GM18873 (cell line): ENCODE results near the gene ACBD6.
"Not testable (repeated sequence)": the region's sequence is repeated elsewhere in the genome, so short reads cannot be mapped to it uniquely, and the experiment has no call there.

Experiments
- ATAC-seq: cut with Tn5 transposase; IDR thresholded peaks from one replicate; pipeline ENCODE4 v1.9.1; 2021; ENCODE audit warnings: mild to moderate bottlenecking, moderate library complexity, moderate number of reproducible peaks; ENCODE audit not compliant: unreplicated experiment, low FRiP score

ACBD6 gene, protein sequence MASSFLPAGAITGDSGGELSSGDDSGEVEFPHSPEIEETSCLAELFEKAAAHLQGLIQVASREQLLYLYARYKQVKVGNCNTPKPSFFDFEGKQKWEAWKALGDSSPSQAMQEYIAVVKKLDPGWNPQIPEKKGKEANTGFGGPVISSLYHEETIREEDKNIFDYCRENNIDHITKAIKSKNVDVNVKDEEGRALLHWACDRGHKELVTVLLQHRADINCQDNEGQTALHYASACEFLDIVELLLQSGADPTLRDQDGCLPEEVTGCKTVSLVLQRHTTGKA

DNA sequence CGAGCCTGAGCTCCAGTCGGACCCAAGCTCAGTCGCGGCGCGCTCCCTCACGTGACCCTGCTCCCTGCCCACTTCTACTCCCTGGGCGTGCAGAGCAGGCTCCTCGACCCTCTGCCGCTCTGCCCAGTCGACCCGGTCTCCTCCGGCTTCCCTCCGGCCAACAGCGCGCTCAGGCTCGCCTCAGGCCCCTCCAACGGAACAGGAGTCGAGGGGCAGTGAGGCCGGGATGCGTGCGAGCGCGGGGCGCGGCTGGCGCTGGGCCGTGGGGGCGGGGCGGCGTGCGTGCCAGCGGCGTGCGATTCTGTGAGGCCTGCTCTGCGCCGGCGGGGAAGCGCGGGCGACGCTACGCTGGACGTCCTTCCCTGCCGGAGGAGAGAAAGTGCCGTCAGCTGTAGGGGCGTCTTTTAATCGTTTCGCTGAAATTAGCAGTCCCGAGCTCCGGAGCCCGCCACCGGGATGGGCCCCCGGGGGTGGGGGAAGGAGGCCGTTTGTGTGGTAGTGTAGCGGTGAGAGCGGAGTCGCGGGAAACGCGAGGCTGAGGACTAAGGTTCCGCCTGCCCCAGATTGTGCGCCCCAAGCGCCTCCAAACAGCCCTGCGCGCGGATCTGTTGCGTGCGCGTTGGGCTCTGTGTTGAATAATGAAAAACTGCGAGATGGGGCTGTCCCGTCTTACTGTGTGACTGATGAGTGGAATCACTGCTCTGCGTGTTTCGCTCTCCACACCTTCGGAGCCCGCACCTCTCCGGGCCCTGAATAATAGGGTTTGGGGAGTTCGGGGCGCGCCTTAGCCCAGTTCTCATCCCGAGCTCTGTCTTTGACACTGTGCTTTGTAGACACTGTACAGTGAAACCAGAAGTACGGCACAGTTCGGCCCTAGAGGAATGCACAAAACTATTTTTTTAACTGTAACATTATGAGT, at the start of gene ACBD6:
TSS of gene ACBD6 (minus strand) at position 217 of the 919 bp plus-strand sequence. CDS start 311 bp downstream, outside the sequence.
- ATAC-seq, result peak; percentile 77

DNA sequence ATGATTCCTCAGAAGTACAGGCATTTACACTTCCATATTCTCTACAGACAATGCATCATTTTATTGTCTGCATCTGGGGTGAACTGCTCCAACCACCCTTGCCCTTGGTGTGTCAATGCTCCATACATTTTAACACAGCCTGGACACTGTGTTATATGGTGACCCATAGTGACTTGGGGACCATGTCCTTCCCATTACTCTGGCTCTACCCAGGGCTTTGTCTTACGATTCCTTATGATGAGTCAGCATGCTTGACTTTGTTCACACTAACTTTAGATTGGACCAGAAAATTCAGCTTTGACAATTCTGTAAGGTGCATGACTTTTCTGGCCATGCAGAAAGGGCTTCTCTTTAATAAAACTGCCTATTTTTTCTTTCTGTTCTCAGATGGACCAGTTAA, 49.6 kb upstream of the ACBD6 start:
- no peak for ATAC-seq

DNA sequence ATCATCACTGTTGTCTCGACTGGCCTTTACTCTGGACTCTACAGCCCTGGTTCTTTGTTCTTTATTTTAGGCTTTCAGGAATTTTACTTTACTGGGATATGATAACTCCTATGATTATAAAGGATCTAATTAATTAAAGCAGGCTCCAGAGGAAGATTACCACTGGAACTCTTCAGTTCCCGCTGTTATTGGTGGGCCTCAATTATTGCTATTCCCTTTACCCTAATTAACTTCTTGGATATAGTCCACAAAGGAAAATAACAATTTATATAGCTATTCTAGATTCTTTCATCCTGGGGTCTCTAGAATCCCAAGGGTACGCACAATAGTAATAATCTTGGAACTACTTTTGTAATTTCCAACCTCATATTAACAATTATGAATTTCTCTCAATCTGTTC, 47.9 kb upstream of the ACBD6 start:
- ATAC-seq, result no peak

DNA sequence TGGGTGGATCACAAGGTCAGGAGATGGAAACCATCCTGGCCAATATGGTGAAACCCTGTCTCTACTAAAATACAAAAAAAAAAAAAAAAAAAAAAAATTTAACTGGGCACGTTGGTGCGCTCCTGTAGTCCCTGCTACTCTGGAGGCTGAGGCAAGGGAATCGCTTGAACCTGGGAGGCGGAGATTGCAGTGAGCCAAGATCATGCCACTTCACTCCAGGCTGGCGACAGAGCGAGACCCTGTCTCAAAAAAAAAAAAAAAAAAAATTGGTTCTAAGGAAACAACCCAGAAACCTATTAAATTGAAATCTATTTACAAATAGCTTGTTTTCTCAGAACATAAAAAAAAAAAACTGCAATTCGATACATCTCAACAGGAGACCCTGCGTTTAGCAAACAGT, 47.4 kb upstream of the ACBD6 start:
- ATAC-seq, result not testable (repeated sequence)

DNA sequence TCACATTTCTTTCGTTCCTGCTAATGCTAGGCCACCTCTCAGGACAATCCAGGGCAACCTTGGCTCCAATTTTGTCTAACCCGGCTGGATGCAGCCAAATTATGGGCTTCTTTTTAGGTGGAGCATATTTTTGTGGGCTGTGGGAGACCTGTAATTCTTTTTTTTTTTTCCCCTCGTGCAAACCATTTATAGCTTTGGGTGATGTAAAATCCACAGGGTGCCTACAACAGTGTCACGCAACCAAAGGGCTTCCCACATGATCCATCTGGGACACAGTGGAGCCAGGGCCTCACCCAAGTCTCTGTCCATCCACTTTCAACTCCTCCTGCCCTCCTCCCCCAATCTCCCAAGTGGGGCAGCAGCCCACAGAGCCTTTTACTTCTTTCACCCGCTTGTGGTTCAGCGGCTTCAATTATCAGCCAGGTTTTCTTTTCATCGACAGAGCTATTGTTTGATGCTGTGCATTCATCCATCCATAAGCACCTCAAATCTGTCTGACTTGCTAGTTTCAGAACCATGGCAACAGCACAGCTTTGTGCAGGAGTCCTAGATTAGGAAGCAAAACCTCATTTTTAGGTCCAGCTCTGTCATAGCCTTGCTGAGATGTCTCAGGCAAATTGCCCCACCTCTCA, 46.4 kb upstream of the ACBD6 start:
- ATAC-seq, result no peak

DNA sequence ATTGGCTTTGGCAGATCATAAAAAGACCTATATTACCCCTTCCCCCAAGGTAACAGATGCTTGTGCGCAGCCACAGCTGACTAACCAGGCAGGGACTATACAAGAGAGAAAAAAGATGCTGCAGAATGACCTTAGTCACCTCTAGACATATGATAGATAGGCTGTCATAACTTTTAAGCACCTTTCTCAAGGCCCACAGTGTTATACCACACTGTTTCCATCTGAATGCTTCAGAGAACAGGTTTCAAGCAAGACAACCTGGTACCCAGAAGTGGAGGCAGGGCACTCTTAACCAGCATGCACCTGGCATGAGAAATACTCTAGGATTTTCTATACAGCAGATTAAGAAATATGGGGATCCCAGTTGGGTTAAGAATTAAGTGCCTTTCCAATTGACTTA, 43.6 kb upstream of the ACBD6 start:
- ATAC-seq, result no peak

DNA sequence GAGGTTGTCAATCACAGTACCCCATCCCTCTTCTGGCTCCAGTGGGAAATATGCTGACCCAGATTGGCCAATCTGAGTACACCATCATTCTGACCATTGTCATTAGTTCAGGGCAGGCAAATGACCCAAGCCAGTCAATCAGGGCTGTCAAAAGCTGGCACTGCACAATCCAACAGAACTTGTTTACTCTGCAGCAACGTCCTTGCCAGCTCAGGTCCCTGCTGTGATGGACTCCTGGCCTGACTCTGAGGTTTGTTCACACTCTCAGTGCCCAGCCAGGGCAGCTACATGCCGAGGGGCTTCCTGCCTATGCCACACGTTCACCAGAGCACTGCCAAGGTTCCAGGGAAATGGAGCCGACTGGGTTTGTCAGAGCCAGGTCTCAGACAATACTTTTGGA, 41.7 kb upstream of the ACBD6 start:
- ATAC-seq, result no peak

DNA sequence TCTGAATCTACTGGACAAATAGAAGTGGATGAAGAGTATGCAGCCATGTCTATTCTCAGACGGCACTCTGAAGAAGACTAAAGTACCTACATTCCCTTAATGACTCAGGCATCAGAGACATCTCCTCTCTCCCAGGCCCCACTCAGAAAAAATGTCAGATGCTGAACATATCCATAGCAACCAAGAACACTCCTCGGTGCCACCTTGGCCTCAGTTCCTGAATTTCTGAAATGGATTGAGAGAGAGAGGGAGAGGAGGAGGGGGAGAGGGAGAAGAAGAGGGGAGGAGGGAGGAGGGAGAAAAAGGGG, 40.4 kb upstream of the ACBD6 start:
- no peak for ATAC-seq

DNA sequence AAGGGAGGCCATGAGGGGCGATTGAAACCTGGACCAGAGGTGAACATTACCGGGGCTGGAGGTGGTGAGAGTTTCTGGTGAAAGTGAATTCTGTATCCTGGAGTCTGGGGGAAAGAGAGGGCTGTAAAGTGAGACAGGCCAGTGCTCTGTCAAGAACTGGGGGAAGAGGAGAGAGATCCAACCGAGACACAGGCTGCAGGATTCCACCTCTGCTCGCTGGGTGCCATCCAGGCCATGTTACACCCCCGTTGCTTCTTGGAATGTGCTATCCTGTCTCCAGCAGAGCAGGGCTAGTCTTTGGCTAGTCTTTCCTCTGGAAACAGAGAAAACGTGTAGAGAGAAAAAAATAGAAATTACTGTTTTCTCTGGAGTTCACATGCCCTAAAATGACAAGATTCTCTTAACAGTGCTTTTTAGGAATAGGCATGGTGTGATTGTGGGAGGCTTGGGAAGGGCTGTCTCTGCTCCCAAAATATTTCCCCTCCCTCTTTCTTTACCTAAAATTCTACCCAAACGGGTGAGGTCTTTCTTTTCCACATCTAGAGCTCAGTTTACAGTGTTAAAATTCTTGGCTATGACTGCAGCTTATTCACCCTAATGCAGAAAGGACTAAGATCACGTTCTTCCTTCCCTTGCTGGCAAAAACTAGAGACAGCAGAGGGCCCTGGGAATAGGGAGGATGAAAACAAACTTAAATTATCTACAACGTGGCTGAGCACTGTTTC, 39.9 kb upstream of the ACBD6 start:
- no peak for ATAC-seq

DNA sequence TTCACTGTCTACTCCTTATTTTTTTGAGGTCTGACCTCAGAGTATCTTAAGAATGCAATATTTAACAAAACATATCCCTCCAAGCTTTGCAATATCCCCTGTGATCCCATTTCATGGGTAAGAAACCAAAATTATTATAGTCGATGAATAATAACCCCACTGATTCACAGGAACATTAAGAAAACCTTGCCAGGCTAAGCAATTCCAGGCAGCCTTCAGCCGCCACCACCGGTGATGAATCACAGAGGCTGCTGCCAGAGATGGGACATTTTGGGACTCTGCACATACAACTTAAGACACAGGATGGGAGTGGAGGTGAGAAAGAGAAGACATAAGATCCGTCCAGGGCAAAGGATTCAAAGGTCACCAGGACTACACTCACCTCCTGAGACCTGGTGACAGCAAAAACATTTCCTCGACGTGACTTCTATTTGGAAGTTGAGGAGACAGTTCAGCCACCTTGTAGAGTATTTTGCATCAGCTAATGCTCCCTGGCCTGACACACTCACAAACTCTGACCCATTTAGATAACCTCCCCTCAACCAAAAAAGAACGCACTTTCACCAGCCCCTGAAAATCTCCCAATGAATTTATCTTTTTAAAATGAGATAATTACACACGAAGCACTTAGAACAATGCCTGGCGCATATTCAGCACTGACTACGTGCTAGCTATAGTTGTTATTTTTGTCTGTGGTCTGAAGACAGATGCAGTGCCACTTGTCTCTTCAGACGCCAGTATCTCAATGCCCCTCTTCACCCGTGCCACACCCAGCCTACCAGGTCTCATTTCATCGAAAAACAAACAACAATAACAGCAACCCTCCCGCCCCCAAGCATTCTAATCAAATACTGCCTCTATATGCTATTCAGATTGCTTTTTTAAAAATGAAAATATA, 38.6 kb upstream of the ACBD6 start:
- ATAC-seq, result no peak

DNA sequence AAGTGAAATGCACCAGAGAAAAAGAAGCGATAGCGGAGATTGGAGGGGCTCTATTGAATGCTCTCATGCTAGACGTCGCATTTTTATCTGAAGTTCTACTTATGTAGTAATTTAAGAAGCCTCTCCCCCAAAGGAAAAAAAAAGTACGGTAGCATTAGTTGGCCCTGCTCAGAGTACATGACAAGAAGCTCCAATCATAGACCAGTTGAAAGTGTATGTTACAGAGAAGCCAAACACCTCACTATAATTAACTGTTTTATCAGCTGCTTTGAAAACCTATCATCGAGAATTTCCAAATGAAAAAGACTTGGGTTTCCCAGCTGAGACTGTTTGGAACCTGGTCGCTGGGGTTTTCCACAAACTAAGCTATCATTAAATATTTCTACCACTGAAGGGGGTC, 36.8 kb upstream of the ACBD6 start:
- no peak for ATAC-seq

DNA sequence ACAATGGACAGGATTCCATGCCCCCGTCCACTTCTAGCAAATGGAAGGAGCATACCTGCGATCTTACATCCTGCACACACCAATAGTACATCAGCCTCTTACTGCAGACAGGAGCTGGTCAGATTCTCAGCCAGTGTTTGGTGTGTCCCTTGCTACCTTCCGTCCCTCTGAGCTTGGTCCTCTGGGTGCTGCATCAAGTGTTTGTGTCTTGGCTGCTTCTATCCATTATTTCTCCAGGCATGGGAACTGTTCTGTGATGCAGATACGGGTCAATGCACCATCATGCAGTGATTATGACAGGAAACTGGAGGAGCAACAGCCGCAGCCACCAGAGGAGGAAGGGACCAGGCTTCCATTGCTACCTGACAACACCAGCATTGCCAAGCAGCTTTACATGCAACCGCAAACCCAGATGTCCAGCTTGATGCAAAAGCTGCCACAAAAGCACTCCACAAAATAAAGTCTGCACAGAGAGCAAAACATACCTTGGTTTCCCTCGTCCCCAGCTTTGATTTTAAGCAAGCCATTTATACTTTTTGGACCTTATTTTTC, 34.5 kb upstream of the ACBD6 start:
- no peak for ATAC-seq

DNA sequence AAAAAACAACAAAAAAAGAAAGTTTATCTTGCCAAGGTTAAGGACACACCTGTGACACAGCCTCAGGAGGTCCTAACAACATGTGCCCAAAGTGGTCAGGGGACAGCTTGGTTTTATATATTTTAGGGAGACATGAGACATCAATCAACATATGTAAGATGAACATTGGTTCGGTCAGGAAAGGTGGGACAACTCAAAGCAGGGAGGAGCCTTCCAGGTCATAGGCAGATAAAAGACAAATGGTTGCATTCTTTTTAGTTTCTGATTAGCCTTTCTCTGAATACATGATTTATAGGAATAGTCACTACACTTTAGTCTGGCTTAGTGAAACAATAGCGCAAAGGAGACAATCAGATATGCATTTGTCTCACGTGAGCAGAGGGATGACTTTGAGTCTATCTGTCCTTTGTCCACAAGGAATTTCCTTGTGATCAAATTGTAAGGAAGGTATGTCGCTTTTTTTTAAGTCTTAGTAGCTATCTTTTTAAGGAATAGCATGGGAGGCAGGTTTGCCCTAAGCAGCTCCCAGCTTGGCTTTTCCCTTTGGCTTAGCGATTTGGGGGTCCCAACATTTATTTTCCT, 33.1 kb upstream of the ACBD6 start:
- ATAC-seq, result no peak

DNA sequence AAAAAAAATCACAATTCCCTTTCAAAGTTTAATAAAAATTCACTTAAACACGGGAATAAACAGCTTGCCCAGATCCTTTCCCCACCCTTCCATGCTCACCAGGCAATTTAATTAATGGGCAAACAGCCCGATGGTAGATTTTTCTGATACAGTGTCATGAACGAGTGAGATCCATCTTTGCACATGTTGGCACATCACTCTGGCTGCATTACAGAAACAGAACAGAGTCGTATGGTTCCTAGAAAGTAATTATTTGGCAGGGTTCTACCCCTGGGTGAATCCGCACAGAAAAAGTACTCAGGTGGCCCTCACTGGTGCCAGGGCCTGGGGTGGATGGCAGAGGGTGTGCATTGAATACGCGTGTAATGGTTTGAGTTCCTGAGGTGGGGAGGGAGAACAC, 31.8 kb upstream of the ACBD6 start:
- ATAC-seq, result no peak

DNA sequence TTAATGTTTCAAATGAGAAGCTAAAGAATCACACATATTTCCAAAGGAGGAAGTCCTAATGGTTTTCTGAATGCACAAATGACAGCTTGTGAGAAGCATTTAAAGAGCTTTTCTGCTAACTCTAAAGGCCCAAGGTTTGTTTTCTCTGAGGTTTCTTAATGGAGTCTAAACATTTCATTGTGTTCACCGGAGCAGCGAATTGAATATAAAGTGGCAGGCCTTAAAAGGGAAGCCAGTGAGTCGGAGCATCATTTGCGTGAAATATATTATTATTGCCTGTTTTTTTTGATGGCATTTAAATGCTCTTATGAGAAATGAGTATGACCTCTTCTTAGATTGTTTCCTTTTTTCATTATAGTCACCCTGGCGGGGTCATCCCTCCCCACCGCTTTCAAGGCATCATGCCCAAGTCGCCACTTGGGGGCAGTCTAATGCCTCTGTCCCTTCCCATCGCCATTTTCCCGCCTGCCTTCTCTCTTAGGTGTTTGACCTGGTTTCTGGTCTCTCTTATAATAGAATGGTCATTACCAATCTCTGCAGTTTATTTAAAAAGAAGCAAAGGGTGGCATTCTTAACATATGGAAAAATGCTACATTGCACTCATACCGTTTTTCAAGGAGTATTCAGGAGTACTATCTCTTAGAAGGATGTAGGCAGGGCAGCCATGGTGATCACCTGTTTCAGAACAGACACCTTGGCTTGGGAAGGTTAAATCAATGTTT, 31.1 kb upstream of the ACBD6 start:
- no peak for ATAC-seq

DNA sequence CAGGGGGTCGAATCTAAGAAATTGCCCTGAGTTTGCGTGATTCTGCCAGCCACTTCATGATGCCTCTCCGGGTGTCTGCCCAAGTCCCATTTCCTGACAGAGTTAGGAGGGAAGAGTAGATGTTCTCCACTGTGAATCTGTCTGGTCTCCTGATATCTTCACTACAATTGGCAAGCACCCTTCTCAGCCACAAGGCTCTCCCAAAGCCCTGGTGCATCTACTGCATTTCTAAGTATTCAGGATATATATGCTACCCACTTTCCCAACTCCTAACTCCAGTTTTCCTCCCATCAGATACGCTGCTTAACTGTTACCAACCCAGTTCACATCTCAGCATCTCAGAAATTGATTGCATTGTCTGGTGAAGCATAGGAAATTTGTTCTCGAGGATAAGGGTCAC, 30.5 kb upstream of the ACBD6 start:
- ATAC-seq, result no peak

DNA sequence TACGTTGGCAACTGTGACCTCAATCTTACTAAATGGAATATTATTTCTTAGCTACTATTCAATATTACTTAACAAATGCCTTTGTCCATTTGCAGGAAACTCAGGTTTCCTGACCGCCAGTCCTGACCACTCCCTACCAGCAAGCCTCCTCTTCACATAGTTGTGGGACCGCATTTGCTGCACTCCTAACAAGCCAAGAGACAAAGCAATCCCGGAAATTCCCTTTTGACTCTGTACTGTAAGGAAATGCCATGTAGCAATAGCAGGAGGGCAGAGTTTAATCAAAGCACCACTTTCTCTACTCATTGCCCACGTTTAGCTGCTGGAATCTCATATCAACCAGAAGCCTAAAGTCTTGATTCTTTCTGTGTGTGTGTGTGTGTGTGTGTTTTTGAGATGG, 28.1 kb upstream of the ACBD6 start:
- no peak for ATAC-seq

DNA sequence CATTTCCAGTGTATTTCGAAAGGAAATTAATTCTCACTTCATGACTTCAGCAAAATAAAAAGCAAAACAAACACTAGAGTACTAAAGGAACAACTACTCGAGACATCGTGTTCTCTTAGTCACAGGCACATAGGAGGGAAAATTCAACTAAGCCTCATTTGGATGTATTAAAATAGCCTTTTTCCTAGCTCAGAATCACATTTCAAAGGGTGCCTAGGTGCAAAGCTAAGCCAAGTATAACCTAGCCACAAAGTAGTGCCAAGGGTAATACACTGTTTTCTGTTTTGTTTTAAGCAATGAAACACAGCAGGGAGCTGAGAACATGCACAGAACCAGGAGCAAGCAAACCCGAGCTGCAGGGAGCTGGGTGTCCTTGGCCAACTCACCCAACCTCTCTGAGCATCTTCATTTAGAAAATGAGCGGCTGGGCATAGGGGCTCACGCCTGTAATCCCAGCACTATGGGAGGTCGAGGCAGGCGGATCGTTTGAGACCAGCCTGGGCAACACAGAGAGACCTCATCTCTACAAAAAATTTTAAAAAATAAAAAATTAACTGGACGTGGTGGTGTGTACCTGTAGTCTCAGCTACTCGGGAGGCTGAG, 26.6 kb upstream of the ACBD6 start:
- no peak for ATAC-seq
